MCF 10A (cell line): Measurements from ENCODE around the gene PIK3R5. TPM values are rescaled to one million over a fixed set of nuclear protein-coding genes. Genes with fewer than 3 reads are reported as not detected.

Source experiments
- BruUV-seq: library from RNA; stranded (reverse); fragments of 400-500 nt; replicated peaks from 2 replicates; lab custom pipeline; 2021; lab: Mats Ljungman, UMichigan
- CTCF ChIA-PET: fragments of 300-600 bp; sonication (Branson Sonifier 250); formaldehyde crosslinking; extraction: SDS; loops from one replicate; lab custom pipeline; 2021; ENCODE audit warnings: antibody characterized with exemption, inconsistent platforms; lab: Yijun Ruan, JAX
- POLR2A ChIA-PET: fragments of 300-600, 350-650 bp; sonication (Branson Sonifier 250); formaldehyde crosslinking; extraction: SDS; loops from one replicate; lab custom pipeline; 2020; ENCODE audit warnings: antibody characterized with exemption, inconsistent platforms; lab: Yijun Ruan, JAX
- DNase-seq: peaks from one replicate; pipeline ENCODE4 v3.0.0-alpha.2; 2018; ENCODE audit not compliant: unreplicated experiment
- H3K27ac Mint-ChIP-seq: one replicate; pipeline ENCODE4 v1.8.0; 2022; ENCODE audit warnings: mild to moderate bottlenecking, low read depth, mixed read lengths; ENCODE audit not compliant: unreplicated experiment
- H3K27me3 Mint-ChIP-seq: one replicate; pipeline ENCODE4 v1.8.0; 2022; ENCODE audit warnings: mixed read lengths; ENCODE audit not compliant: insufficient read depth, unreplicated experiment
- H3K36me3 Mint-ChIP-seq: one replicate; pipeline ENCODE4 v1.8.0; 2022; ENCODE audit warnings: mild to moderate bottlenecking, moderate library complexity, mixed read lengths; ENCODE audit not compliant: insufficient read depth, unreplicated experiment
- H3K4me1 Mint-ChIP-seq: one replicate; pipeline ENCODE4 v1.8.0; 2022; ENCODE audit warnings: mixed read lengths; ENCODE audit not compliant: insufficient read depth, unreplicated experiment
- H3K4me3 Mint-ChIP-seq: one replicate; pipeline ENCODE4 v1.8.0; 2022; ENCODE audit warnings: mild to moderate bottlenecking, moderate library complexity, mixed read lengths; ENCODE audit not compliant: unreplicated experiment
- H3K9me3 Mint-ChIP-seq: one replicate; pipeline ENCODE4 v1.8.0; 2022; ENCODE audit warnings: mixed read lengths; ENCODE audit not compliant: unreplicated experiment
- CTCF ChIP-seq: fragments of 200-600 bp; IDR thresholded peaks from one replicate; pipeline ENCODE4 v1.8.0; 2022; ENCODE audit warnings: antibody characterized with exemption, mild to moderate bottlenecking; ENCODE audit not compliant: unreplicated experiment
- intact Hi-C: fragments of 100-400 bp; cut with micrococcal nuclease; formaldehyde crosslinking; loops from 2 replicates; pipeline ENCODE4 v1.14.1; 2022
- total RNA-seq: library from RNA; stranded (reverse); gene quantifications from 2 replicates; pipeline ENCODE4 v1.2.3, GENCODE V29; 2022

PIK3R5 gene
- total RNA-seq, 1 experiment from 2014 or later: not detected

DNA sequence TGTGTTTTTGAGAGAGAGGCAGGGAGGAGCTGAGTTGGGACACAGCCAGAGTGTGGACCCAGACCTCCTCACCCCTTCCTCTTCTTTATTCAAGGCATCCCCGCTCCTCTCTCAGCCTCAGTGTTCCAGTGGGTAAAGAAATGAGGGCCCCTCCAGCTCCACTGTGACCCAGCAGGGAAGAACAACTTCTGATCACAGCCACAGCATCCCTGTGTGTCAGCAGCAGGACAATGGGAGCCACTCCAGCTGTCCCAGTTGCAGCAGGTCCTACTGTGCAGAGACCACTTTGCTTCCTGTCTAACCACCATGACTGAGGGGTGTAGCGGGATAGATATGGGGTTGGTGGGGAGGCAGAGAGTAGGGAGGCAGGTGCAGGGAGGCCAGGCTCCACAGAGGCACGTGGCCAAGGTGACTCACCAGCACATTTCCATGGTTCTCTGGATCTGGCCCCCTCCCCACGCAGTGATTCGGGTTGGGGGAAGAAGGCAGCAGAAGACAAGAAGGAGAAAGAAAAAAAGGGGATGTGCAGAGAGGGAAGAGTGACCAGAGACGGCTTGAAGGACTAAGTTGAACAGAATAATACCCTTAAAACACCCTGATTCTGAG, 24.5 kb downstream of the PIK3R5 start:
- BruUV-seq: no TSS peak
- H3K27ac Mint-ChIP-seq: no peak overlapping the region

GRCh38 chr17:8939496-8940334, 25.8 kb downstream of the PIK3R5 start:
- CTCF ChIA-PET: interaction anchor here (0.5 to 1.0 kb wide), 3 partner anchors 8 to 51 kb away, joined by 3 read pairs; no protein-coding TSS in a partner anchor
- Mint-ChIP-seq H3K4me1 (peaks cover 5% of the 10 kb centered on the region), H3K27ac (no peak overlapping the region), H3K27me3 (no peaks in the 10 kb centered on the region), H3K9me3 (peaks cover 19% of the 10 kb centered on the region), H3K4me3 (no peak overlapping the region), H3K36me3 (no peaks in the 10 kb centered on the region)
- no TSS peak for BruUV-seq
- TF ChIP-seq CTCF: no peak
- no peak for DNase-seq
- intact Hi-C loops: no loop called here
- POLR2A ChIA-PET: no interaction called here

More for the DNA sequence above, 24.5 kb downstream of the PIK3R5 start:
- intact Hi-C loops: no loop called here
- Mint-ChIP-seq H3K4me3 (no peak overlapping the region), H3K9me3 (peaks cover 15% of the 10 kb centered on the region), H3K4me1 (no peaks in the 10 kb centered on the region), H3K27me3 (no peaks in the 10 kb centered on the region), H3K36me3 (no peaks in the 10 kb centered on the region)
- ChIA-PET POLR2A (no interaction called here), CTCF (interaction anchor here (0.5 kb wide), 1 partner anchor 211 kb away, joined by 4 read pairs; no protein-coding TSS in a partner anchor)
- no peak for TF ChIP-seq CTCF
- DNase-seq: no peak

DNA sequence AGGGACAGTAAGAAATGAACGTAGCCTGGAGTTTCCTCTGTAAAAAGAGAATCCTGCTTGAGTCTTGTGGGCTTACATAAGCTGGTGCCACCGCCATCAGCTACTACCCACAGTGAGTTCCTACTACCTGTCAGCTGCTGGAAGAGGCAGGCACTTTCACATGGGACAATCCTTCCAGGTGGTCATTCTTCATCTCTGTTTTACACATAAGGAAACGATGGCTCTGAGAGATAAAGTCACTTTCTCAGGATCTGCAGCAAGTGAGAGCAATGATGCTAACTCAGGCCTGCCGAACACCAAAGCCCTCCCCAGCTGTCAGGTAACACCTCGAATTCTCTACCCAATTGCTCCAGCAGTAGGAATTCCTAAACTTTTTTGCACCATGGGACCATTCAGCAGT, 26.6 kb downstream of the PIK3R5 start:
- no peaks in the 10 kb centered on the region for H3K27me3 Mint-ChIP-seq
- ChIA-PET POLR2A (no interaction called here), CTCF (interaction anchor here (0.5 to 1.0 kb wide), 2 partner anchors 11 to 52 kb away, joined by 3 read pairs; no protein-coding TSS in a partner anchor)
- BruUV-seq: no TSS peak
- peaks cover 7% of the 10 kb centered on the region for H3K4me1 Mint-ChIP-seq
- H3K36me3 Mint-ChIP-seq: no peaks in the 10 kb centered on the region
- no peak overlapping the region for H3K4me3 Mint-ChIP-seq
- H3K27ac Mint-ChIP-seq: no peak overlapping the region
- intact Hi-C loops: no loop called here
- peaks cover 19% of the 10 kb centered on the region for H3K9me3 Mint-ChIP-seq
- no peak for TF ChIP-seq CTCF
- no peak for DNase-seq

- Mint-ChIP-seq H3K27ac (peak overlapping the region; percentile 4), H3K9me3 (peaks cover 30% of the 10 kb centered on the region), H3K4me1 (peaks cover 7% of the 10 kb centered on the region), H3K4me3 (no peak overlapping the region), H3K27me3 (no peaks in the 10 kb centered on the region), H3K36me3 (no peaks in the 10 kb centered on the region)
- intact Hi-C loops: no loop called here
- ChIA-PET CTCF (no interaction called here), POLR2A (interaction anchor here (0.7 to 0.9 kb wide), 3 partner anchors 13 to 1083 kb away, joined by 3 read pairs; no protein-coding TSS in a partner anchor)
- no peak for TF ChIP-seq CTCF
- BruUV-seq: no TSS peak
- peak; percentile 95 for DNase-seq
These were observed 30.3 kb downstream of the PIK3R5 start for GRCh38 chr17:8935191-8935590.
